H1 (cell line): ENCODE results near the gene ST14. TPM values are rescaled to one million over a fixed set of nuclear protein-coding genes. Genes with fewer than 3 reads are reported as not detected.

Source experiments
- CTCF ChIA-PET: fragments of 300-600 bp; sonication (Branson Sonifier 250); formaldehyde crosslinking; loops from one replicate; lab custom pipeline; 2021; ENCODE audit not compliant: partially characterized antibody; lab: Charles Lee
- POLR2A ChIA-PET: fragments of 300-600 bp; sonication (Branson Sonifier 250); formaldehyde crosslinking; loops from one replicate; lab custom pipeline; 2021; ENCODE audit warnings: inconsistent platforms; ENCODE audit not compliant: partially characterized antibody; lab: Charles Lee
- DNase-seq, 2 experiments: peaks; one replicate each; pipeline versions ENCODE4 v3.0.0 to v3.0.0-alpha.2; 2010 to 2022; ENCODE audit warnings: low spot score in 2 of 2, low read depth in 1 of 2, mixed read lengths in 1 of 2
- FAIRE-seq: peaks from 2 replicates; lab custom pipeline; 2011; peaks lifted over from hg19 to GRCh38; lab: Jason Lieb, UNC
- H2AFZ ChIP-seq: 2 replicates; pipeline ENCODE4 v1.8.1; 2012; ENCODE audit warnings: low read length, inconsistent platforms
- H2AK5ac ChIP-seq: 2 replicates; pipeline ENCODE4 v1.6.1; 2013; ENCODE audit warnings: low read depth, low read length
- H2BK120ac ChIP-seq: replicated peaks from 2 replicates; pipeline ENCODE3; 2013; ENCODE audit warnings: low read depth, low read length, inconsistent platforms
- H2BK12ac ChIP-seq: 2 replicates; pipeline ENCODE4 v1.6.1; 2013; ENCODE audit warnings: low read depth, low read length
- H2BK15ac ChIP-seq: 2 replicates; pipeline ENCODE4 v1.6.1; 2013; ENCODE audit warnings: low read length
- H2BK20ac ChIP-seq: 2 replicates; pipeline ENCODE4 v1.6.1; 2013; ENCODE audit warnings: low read length
- H2BK5ac ChIP-seq: 2 replicates; pipeline ENCODE4 v1.6.1; 2013; ENCODE audit warnings: low read depth, low read length
- H3K14ac ChIP-seq: 2 replicates; pipeline ENCODE4 v1.6.1; 2013; ENCODE audit warnings: inconsistent platforms; ENCODE audit not compliant: insufficient read length
- H3K18ac ChIP-seq: 2 replicates; pipeline ENCODE4 v1.6.1; 2013; ENCODE audit warnings: low read length; ENCODE audit errors: extremely low read depth
- H3K23ac ChIP-seq: 2 replicates; pipeline ENCODE4 v1.6.1; 2013; ENCODE audit warnings: inconsistent platforms; ENCODE audit not compliant: insufficient read length
- H3K23me2 ChIP-seq: 2 replicates; pipeline ENCODE4 v1.6.1; 2013; ENCODE audit warnings: low read depth, low read length
- H3K27ac ChIP-seq: 2 replicates; pipeline ENCODE4 v1.6.1; 2011; ENCODE audit warnings: low read depth, low read length, inconsistent platforms
- H3K27me3 ChIP-seq, 4 experiments: replicated peaks in 1 of 4; 1 replicate in 1 of 4; 2 replicates in 3 of 4; pipeline versions ENCODE4 v1.6.1 to v1.8.1; 2011 to 2013; ENCODE audit warnings: low read length in 3 of 4, mild to moderate bottlenecking in 3 of 4, inconsistent platforms in 2 of 4, mixed read lengths in 2 of 4, moderate library complexity in 1 of 4; ENCODE audit not compliant: control insufficient read depth in 3 of 4, insufficient read depth in 3 of 4; ENCODE audit errors: extremely low read depth in 1 of 4
- H3K36me3 ChIP-seq, 4 experiments: 2 replicates each; pipeline versions ENCODE4 v1.6.1 to v1.8.1; 2011 to 2013; ENCODE audit warnings: mild to moderate bottlenecking in 4 of 4, low read length in 3 of 4, moderate library complexity in 2 of 4, control low read depth in 1 of 4, inconsistent platforms in 1 of 4; ENCODE audit not compliant: insufficient read depth in 4 of 4, control insufficient read depth in 2 of 4
- H3K4ac ChIP-seq: replicated peaks from 2 replicates; pipeline ENCODE3; 2013; ENCODE audit warnings: low read length, low read depth, mixed read lengths, inconsistent platforms; ENCODE audit not compliant: insufficient read length
- H3K4me1 ChIP-seq, 4 experiments: replicated peaks in 1 of 4; 1 replicate in 1 of 4; 2 replicates in 3 of 4; pipeline versions ENCODE4 v1.6.1 to v1.8.1; 2011 to 2013; ENCODE audit warnings: low read length in 3 of 4, inconsistent platforms in 2 of 4, mixed read lengths in 1 of 4; ENCODE audit not compliant: insufficient read depth in 4 of 4, control insufficient read depth in 3 of 4
- H3K4me2 ChIP-seq, 2 experiments: 2 replicates each; pipeline versions ENCODE4 v1.6.1 to v1.8.1; 2011 to 2013; ENCODE audit warnings: low read depth in 2 of 2, low read length in 2 of 2, control low read depth in 1 of 2, inconsistent platforms in 1 of 2, mild to moderate bottlenecking in 1 of 2; ENCODE audit not compliant: insufficient read depth in 1 of 2
- H3K4me3 ChIP-seq, 4 experiments: fragments of 200-600, 300-600 bp in 1 of 4; sonication (generic), shearing (Covaris generic), sonication (Bioruptor Twin) in 1 of 4; 2 replicates each; pipeline versions ENCODE4 v1.5.1 to v1.8.1; 2011 to 2016; ENCODE audit warnings: low read length in 4 of 4, low read depth in 3 of 4, control low read depth in 2 of 4, inconsistent platforms in 2 of 4, mild to moderate bottlenecking in 2 of 4, mixed read lengths in 1 of 4, moderate library complexity in 1 of 4; ENCODE audit not compliant: insufficient read depth in 2 of 4; ENCODE audit errors: extremely low read depth in 1 of 4
- H3K56ac ChIP-seq: replicated peaks from 2 replicates; pipeline ENCODE3; 2013; ENCODE audit warnings: low read depth, mild to moderate bottlenecking, mixed read lengths, low read length, inconsistent platforms; ENCODE audit not compliant: insufficient read length
- H3K79me1 ChIP-seq: 2 replicates; pipeline ENCODE4 v1.6.1; 2013; ENCODE audit warnings: low read depth, low read length, control low read depth
- H3K79me2 ChIP-seq, 2 experiments: 2 replicates each; pipeline versions ENCODE4 v1.6.1 to v1.8.1; 2012 to 2013; ENCODE audit warnings: low read length in 2 of 2, mild to moderate bottlenecking in 2 of 2, inconsistent platforms in 1 of 2; ENCODE audit not compliant: insufficient read depth in 2 of 2, control insufficient read depth in 1 of 2
- H3K9ac ChIP-seq, 4 experiments: replicated peaks in 1 of 4; 1 replicate in 1 of 4; 2 replicates in 3 of 4; pipeline versions ENCODE4 v1.6.1 to v1.8.1; 2011 to 2013; ENCODE audit warnings: low read depth in 3 of 4, low read length in 3 of 4, control low read depth in 2 of 4, mild to moderate bottlenecking in 2 of 4, moderate library complexity in 2 of 4, inconsistent platforms in 1 of 4; ENCODE audit errors: extremely low read depth in 1 of 4
- H3K9me3 ChIP-seq, 2 experiments: 2 replicates each; pipeline versions ENCODE4 v1.6.1 to v1.8.1; 2012 to 2013; ENCODE audit warnings: mild to moderate bottlenecking in 2 of 2, moderate library complexity in 2 of 2, control low read depth in 1 of 2, inconsistent platforms in 1 of 2, low read depth in 1 of 2, low read length in 1 of 2, mixed read lengths in 1 of 2; ENCODE audit not compliant: insufficient read depth in 2 of 2
- H4K20me1 ChIP-seq, 2 experiments: replicated peaks in 1 of 2; 2 replicates each; pipeline versions ENCODE3 to v1.8.1; 2011 to 2013; ENCODE audit warnings: inconsistent platforms in 2 of 2, low read length in 2 of 2, mild to moderate bottlenecking in 1 of 2; ENCODE audit not compliant: insufficient read depth in 2 of 2, control insufficient read depth in 1 of 2
- H4K5ac ChIP-seq: 2 replicates; pipeline ENCODE4 v1.6.1; 2013; ENCODE audit warnings: low read length, low read depth, mixed read lengths, inconsistent platforms; ENCODE audit not compliant: insufficient read length
- H4K8ac ChIP-seq: 2 replicates; pipeline ENCODE4 v1.8.0; 2013; ENCODE audit warnings: mild to moderate bottlenecking, moderate library complexity, low read length, inconsistent platforms; ENCODE audit not compliant: insufficient read depth; ENCODE audit errors: extremely low read depth
- H4K91ac ChIP-seq: replicated peaks from 2 replicates; pipeline ENCODE3; 2013; ENCODE audit warnings: low read length, mixed read lengths, inconsistent platforms; ENCODE audit not compliant: insufficient read length
- CTBP2 ChIP-seq: IDR thresholded peaks from 2 replicates; pipeline ENCODE4 v1.7.0; 2011; ENCODE audit warnings: borderline replicate concordance, mild to moderate bottlenecking, moderate library complexity, mixed read lengths, low read length; ENCODE audit not compliant: insufficient read depth, insufficient read length
- GABPA ChIP-seq: IDR thresholded peaks from 2 replicates; pipeline ENCODE4 v1.6.1; 2011; ENCODE audit warnings: mild to moderate bottlenecking, low read length, moderate library complexity, borderline replicate concordance; ENCODE audit not compliant: insufficient read depth
- KDM1A ChIP-seq: fragments of 200-600, 300-600 bp; sonication (generic); IDR thresholded peaks from 2 replicates; pipeline ENCODE4 v1.7.1; 2016; ENCODE audit warnings: mild to moderate bottlenecking, low read length, borderline replicate concordance
- KDM4A ChIP-seq: IDR thresholded peaks from one replicate; pipeline ENCODE4 v1.7.1; 2012; ENCODE audit warnings: low read depth, mild to moderate bottlenecking, moderate library complexity, low read length, inconsistent platforms; ENCODE audit not compliant: severe bottlenecking
- MAX ChIP-seq: IDR thresholded peaks from 2 replicates; pipeline ENCODE4 v1.6.1; 2012; ENCODE audit warnings: inconsistent platforms
- NANOG ChIP-seq: IDR thresholded peaks from 2 replicates; pipeline ENCODE4 v1.6.1; 2011; ENCODE audit warnings: low read length, low read depth, mild to moderate bottlenecking, inconsistent platforms; ENCODE audit not compliant: insufficient read depth, poor library complexity, severe bottlenecking
- RFX5 ChIP-seq: IDR thresholded peaks from 2 replicates; pipeline ENCODE4 v1.6.1; 2011; ENCODE audit warnings: low read depth, low read length, improper control_type of control experiment, borderline replicate concordance
- RNF2 ChIP-seq: fragments of 200-900, 300-1000 bp; sonication (generic); IDR thresholded peaks from 2 replicates; pipeline ENCODE4 v1.7.1; 2016; ENCODE audit warnings: borderline replicate concordance, low read depth, mild to moderate bottlenecking, antibody characterized with exemption, low read length; ENCODE audit not compliant: poor library complexity, severe bottlenecking; ENCODE audit errors: missing control alignments
- WGBS, 2 experiments: shearing (Covaris generic) in 1 of 2; methylation state at CpG; one replicate each; pipeline versions ENCODE4 v1.1.6 to v1.1.7; 2013 to 2015; ENCODE audit warnings: low lambda C conversion rate in 2 of 2, mixed read lengths in 2 of 2, inconsistent platforms in 1 of 2, low coverage in 1 of 2, missing lambda C conversion rate in 1 of 2; ENCODE audit not compliant: insufficient replicate concordance in 2 of 2, insufficient coverage in 1 of 2, insufficient read length in 1 of 2; ENCODE audit errors: extremely low coverage in 1 of 2, missing lambda C conversion rate in 1 of 2; 5-methylcytosine and 5-hydroxymethylcytosine counted together
- polyA plus RNA-seq, 7 experiments: library from polyadenylated mRNA; depleted of rRNA in 3 of 7; stranded (reverse) in 5 of 7; unstranded in 2 of 7; fragments of >200 nt in 5 of 7; fragments of 200-250 nt in 2 of 7; gene quantifications; 1 replicate in 5 of 7; 2 replicates in 1 of 7; 4 replicates in 1 of 7; pipeline versions ENCODE4 v1.2.1 to v1.2.3, GENCODE V29; 2011 to 2013; ENCODE audit warnings: missing spikeins in 2 of 7, mixed read lengths in 2 of 7
- total RNA-seq: library from RNA; stranded (reverse); fragmentation: NEBNext Ultra II Directional; extraction: Animal tissue kit (Norgen Biotek cat#: 25700); gene quantifications from 2 replicates; pipeline ENCODE4 v1.2.1, GENCODE V29; 2021
- TF ChIP-seq, protein P1 (sequence below), 3 experiments: IDR thresholded peaks; 1 replicate in 2 of 3; 2 replicates in 1 of 3; pipeline versions ENCODE4 v1.5.1 to v1.6.1; 2011; ENCODE audit warnings: low read length in 3 of 3, mild to moderate bottlenecking in 3 of 3, inconsistent platforms in 2 of 3, low read depth in 1 of 3, moderate library complexity in 1 of 3; ENCODE audit not compliant: insufficient read depth in 1 of 3; ENCODE audit errors: control extremely low read depth in 1 of 3

The ST14 gene
- total and polyA plus RNA-seq, 2 of the 8 experiments (the other 6 are each of a cell fraction or from before 2014, with no cell fraction given): 22.4 to 24.9 TPM

- no peak overlapping the region for H2AFZ ChIP-seq
- peaks cover 0 to 9% (median 5%) of the 10 kb centered on the region in 4 experiments; a peak in 5 of 7 replicates for H3K4me1 ChIP-seq
- H3K4ac ChIP-seq: no peak overlapping the region
- H2BK15ac ChIP-seq: no peak overlapping the region
- no peak overlapping the region for H3K4me3 ChIP-seq
- no peaks in the 10 kb centered on the region for H3K23me2 ChIP-seq
- DNase-seq: no peak
- CTCF ChIA-PET: interaction anchor here (1.0 to 1.6 kb wide), 3 partner anchors 16 to 168 kb away, joined by 4 to 6 read pairs (median 5); no protein-coding TSS in a partner anchor
- no peak overlapping the region for H4K8ac ChIP-seq
- no peaks in the 10 kb centered on the region; the same call in 1 of the 2 replicates for H3K79me1 ChIP-seq
- no peak overlapping the region for H3K56ac ChIP-seq
- POLR2A ChIA-PET: interaction anchor here (1.0 to 1.1 kb wide), 2 partner anchors 9 to 46 kb away, joined by 3 read pairs; no protein-coding TSS in a partner anchor
- H3K27me3 ChIP-seq: no peaks in the 10 kb centered on the region
- H3K18ac ChIP-seq: no peak overlapping the region; the same call in 1 of the 2 replicates
- no peak overlapping the region for H3K27ac ChIP-seq
- no peak overlapping the region for H2BK5ac ChIP-seq
- 92% methylated on average over 5 of the region's 5 CpGs; no CpG with 5 or more reads in 1 of the 2 experiments for WGBS, 2 experiments
- no peaks in the 10 kb centered on the region; a peak in 1 of 8 replicates for H3K36me3 ChIP-seq
- no peak overlapping the region for H2BK20ac ChIP-seq
- no peak overlapping the region for H3K9ac ChIP-seq
- H3K4me2 ChIP-seq: no peak overlapping the region
- no peak overlapping the region for H2AK5ac ChIP-seq
- peaks cover 4 to 89% of the 10 kb centered on the region in 2 experiments; a peak in 3 of 4 replicates for H3K79me2 ChIP-seq
- FAIRE-seq: no peak
- H3K23ac ChIP-seq: no peak overlapping the region
- H4K91ac ChIP-seq: no peak overlapping the region
- no peak overlapping the region for H2BK12ac ChIP-seq
- H3K9me3 ChIP-seq: no peaks in the 10 kb centered on the region
- H4K20me1 ChIP-seq: peaks cover 1 to 4% of the 10 kb centered on the region in 2 experiments
- no peak overlapping the region for H4K5ac ChIP-seq
- H2BK120ac ChIP-seq: no peak overlapping the region
- H3K14ac ChIP-seq: no peak overlapping the region
- no peak for TF ChIP-seq GABPA
- TF ChIP-seq KDM1A: no peak
- no peak for TF ChIP-seq RFX5
- TF ChIP-seq MAX: no peak
- no peak for TF ChIP-seq KDM4A
- TF ChIP-seq, protein P1, sequence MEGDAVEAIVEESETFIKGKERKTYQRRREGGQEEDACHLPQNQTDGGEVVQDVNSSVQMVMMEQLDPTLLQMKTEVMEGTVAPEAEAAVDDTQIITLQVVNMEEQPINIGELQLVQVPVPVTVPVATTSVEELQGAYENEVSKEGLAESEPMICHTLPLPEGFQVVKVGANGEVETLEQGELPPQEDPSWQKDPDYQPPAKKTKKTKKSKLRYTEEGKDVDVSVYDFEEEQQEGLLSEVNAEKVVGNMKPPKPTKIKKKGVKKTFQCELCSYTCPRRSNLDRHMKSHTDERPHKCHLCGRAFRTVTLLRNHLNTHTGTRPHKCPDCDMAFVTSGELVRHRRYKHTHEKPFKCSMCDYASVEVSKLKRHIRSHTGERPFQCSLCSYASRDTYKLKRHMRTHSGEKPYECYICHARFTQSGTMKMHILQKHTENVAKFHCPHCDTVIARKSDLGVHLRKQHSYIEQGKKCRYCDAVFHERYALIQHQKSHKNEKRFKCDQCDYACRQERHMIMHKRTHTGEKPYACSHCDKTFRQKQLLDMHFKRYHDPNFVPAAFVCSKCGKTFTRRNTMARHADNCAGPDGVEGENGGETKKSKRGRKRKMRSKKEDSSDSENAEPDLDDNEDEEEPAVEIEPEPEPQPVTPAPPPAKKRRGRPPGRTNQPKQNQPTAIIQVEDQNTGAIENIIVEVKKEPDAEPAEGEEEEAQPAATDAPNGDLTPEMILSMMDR (IDR thresholded peaks at IDR 0.05; ENCODE audit: control extremely low read depth in 1 of 3, insufficient read depth in 1 of 3, low read depth in 1 of 3, low read length in 3 of 3): no peak
- TF ChIP-seq CTBP2: no peak
- no peak for TF ChIP-seq NANOG
- TF ChIP-seq RNF2: no peak
Measured at GRCh38 chr11:130249371-130249770, 89.8 kb downstream of the ST14 start.
